Kidney epithelial cell (primary cell): ENCODE measurements around the gene L3MBTL4. TPM values are rescaled to one million over a fixed set of nuclear protein-coding genes. Genes with fewer than 3 reads are reported as not detected.
"Not testable (repeated sequence)": the region's sequence is repeated elsewhere in the genome, so short reads cannot be mapped to it uniquely, and the experiment has no call there.

ENCODE experiments used
- DNase-seq: peaks from one replicate; pipeline ENCODE4 v3.0.0-alpha.2; 2010; ENCODE audit warnings: low read depth
- H3K27me3 ChIP-seq: 2 replicates; pipeline ENCODE4 v1.6.0; 2011; ENCODE audit warnings: low read length; ENCODE audit not compliant: control insufficient read depth, insufficient read depth
- H3K36me3 ChIP-seq: 2 replicates; pipeline ENCODE4 v1.5.1; 2011; ENCODE audit warnings: low read length; ENCODE audit not compliant: control insufficient read depth, insufficient read depth
- H3K4me3 ChIP-seq: 2 replicates; pipeline ENCODE4 v1.5.1; 2011; ENCODE audit warnings: low read depth, mild to moderate bottlenecking, control low read depth, low read length
- total RNA-seq: library from RNA; depleted of rRNA; stranded (reverse); fragments of >200 nt; gene quantifications from 2 replicates; pipeline ENCODE4 v1.2.3, GENCODE V29; 2015
- TF ChIP-seq, protein P1 (sequence below): IDR thresholded peaks from 2 replicates; pipeline ENCODE4 v1.5.1; 2011; ENCODE audit warnings: mild to moderate bottlenecking, moderate library complexity, low read length, control low read depth, inconsistent platforms; ENCODE audit not compliant: insufficient read depth, poor library complexity, severe bottlenecking

L3MBTL4 gene
- total RNA-seq, 1 donor from 2014 or later: 9.8 TPM

DNA sequence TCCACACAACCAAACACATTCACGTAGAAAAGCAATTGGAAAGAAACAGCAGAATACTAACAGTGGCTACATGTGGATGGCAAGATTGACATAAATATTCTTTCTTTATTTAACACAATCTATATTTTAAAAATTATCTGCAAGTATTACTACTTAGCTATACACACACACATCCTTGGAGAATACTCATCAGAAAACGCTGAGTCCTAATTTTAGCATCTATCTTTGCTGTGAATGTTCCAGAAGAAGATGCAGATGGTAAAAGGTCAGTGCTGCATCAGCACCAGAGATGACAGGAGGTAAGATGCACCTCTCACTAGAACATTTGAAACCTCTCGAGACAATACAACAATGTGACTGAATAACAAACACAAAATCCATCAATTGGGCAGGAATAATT is 148.5 kb downstream of the L3MBTL4 start:
- no peak overlapping the region for H3K4me3 ChIP-seq
- DNase-seq: no peak

DNA sequence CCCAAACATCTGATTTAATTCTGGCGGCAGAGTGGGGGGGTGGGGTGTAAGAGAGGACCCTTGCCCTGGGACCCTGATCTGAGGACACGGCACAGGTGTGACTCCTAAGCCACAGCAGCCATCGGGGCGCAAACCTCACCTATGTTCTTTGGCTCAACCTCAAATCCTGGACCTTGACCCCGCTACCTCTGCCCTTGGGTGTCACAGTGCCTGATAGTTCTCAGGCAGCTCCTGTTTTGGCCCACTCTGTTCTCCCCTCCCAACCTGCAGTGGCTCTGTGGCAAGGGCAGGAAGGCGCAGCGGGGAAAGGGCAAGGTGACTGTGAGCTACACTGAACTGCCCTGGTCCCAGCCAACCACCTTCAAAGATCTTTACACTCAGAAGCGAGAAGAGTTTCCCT is 152.8 kb downstream of the L3MBTL4 start:
- H3K36me3 ChIP-seq: peaks cover 1% of the 10 kb centered on the region
- TF ChIP-seq, protein P1, sequence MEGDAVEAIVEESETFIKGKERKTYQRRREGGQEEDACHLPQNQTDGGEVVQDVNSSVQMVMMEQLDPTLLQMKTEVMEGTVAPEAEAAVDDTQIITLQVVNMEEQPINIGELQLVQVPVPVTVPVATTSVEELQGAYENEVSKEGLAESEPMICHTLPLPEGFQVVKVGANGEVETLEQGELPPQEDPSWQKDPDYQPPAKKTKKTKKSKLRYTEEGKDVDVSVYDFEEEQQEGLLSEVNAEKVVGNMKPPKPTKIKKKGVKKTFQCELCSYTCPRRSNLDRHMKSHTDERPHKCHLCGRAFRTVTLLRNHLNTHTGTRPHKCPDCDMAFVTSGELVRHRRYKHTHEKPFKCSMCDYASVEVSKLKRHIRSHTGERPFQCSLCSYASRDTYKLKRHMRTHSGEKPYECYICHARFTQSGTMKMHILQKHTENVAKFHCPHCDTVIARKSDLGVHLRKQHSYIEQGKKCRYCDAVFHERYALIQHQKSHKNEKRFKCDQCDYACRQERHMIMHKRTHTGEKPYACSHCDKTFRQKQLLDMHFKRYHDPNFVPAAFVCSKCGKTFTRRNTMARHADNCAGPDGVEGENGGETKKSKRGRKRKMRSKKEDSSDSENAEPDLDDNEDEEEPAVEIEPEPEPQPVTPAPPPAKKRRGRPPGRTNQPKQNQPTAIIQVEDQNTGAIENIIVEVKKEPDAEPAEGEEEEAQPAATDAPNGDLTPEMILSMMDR: no peak
- no peaks in the 10 kb centered on the region for H3K27me3 ChIP-seq
- no peak overlapping the region for H3K4me3 ChIP-seq
- no peak for DNase-seq

More for the DNA sequence above, 148.5 kb downstream of the L3MBTL4 start:
- Histone ChIP-seq H3K27me3 (no peaks in the 10 kb centered on the region), H3K36me3 (peaks cover 1% of the 10 kb centered on the region)
- TF ChIP-seq, protein P1: no peak

DNA sequence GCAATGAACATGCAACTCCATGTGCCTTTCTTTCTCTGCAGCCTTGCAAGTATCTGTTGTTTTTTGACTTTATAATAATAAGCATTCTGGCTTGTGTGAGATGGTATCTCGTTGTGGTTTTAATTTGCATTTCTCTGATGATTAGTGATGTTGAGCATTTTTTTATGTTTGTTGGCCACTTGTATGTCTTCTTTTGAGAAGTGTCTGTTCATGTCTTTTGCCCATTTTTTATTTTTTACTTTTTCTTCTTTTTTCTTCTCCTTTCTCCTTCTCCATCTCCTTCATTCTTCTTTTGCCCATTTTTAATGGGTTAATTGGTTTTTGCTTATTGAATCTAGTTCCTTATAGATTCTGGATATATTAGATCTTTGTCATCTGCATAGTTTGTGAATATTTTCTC is 155.4 kb downstream of the L3MBTL4 start:
- not testable (repeated sequence) for H3K4me3 ChIP-seq, DNase-seq, H3K36me3 ChIP-seq, H3K27me3 ChIP-seq

DNA sequence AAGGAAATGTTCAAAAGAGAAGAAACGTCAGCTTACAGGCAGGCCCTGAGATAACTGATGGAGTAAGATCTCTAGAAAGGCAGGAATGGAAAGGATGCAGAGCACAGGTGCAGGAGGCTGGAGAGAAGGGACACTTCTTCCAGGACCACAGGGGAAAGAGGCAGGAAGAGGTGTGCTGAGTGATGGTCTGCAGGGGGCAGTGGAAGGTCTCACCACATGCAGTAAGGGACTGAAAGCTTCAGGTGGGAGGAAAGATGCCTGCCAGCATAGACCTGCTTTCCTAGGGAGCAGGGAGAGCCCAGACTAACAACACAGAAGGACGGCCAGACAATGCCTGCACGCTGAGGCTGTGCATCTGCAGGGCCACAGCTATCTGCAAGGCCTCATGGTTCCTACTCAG is 156.8 kb downstream of the L3MBTL4 start:
- no peak for DNase-seq
- TF ChIP-seq, protein P1: no peak

DNA sequence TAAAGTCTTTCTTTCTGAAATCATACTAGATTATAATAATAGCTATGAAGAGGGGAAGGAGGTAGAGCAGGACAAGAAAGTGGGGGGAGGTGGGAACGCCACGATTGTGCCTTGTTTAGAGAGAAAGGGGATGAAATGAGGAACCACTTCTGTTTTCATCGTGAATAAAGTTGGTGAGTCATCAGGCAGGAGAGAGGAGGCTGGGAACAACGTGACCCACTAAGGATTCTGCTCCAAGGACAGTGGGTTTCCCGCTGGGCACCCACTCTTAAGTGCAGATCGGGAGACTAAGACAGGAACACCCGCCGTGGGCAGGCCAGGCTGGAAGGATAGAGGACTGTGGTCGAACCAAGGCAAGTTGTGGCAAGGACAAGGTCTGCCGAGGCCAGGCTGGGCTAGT is 158.2 kb downstream of the L3MBTL4 start:
- H3K4me3 ChIP-seq: no peak overlapping the region
- no peaks in the 10 kb centered on the region for H3K36me3 ChIP-seq
- no peaks in the 10 kb centered on the region for H3K27me3 ChIP-seq
- no peak for DNase-seq
- TF ChIP-seq, protein P1: no peak

More for the DNA sequence above, 156.8 kb downstream of the L3MBTL4 start:
- H3K4me3 ChIP-seq: no peak overlapping the region
- H3K27me3 ChIP-seq: no peaks in the 10 kb centered on the region
- H3K36me3 ChIP-seq: peaks cover 1% of the 10 kb centered on the region

DNA sequence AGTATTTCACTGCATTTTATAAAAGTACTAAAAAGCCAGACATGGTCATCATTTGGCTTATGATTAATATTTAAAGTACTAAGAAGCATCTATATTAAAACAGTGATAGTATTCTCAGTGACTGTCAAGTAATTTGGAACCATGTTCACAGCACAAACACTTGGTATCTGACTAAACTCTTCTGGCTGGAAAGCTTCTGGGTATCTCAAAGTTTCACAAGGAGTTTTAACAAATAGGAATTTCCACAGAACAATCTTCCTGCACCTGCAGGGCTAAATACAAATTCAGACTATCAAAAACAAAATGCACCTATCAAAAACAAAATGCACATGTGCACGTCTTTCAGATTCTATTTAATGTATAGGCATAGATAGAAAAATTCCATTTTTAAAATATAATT is 158.8 kb downstream of the L3MBTL4 start:
- no peaks in the 10 kb centered on the region for H3K27me3 ChIP-seq
- no peak overlapping the region for H3K4me3 ChIP-seq
- DNase-seq: no peak
- TF ChIP-seq, protein P1: no peak
- no peaks in the 10 kb centered on the region for H3K36me3 ChIP-seq
